Measurements from ENCODE around the gene TTLL9. TPM values are rescaled to one million over a fixed set of nuclear protein-coding genes. Genes with fewer than 3 reads are reported as not detected.

TTLL9 gene, protein sequence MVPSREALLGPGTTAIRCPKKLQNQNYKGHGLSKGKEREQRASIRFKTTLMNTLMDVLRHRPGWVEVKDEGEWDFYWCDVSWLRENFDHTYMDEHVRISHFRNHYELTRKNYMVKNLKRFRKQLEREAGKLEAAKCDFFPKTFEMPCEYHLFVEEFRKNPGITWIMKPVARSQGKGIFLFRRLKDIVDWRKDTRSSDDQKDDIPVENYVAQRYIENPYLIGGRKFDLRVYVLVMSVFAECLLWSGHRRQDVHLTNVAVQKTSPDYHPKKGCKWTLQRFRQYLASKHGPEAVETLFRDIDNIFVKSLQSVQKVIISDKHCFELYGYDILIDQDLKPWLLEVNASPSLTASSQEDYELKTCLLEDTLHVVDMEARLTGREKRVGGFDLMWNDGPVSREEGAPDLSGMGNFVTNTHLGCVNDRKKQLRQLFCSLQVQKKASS
- 0.11 and 0.26 TPM in 2 replicates for total RNA-seq

DNA sequence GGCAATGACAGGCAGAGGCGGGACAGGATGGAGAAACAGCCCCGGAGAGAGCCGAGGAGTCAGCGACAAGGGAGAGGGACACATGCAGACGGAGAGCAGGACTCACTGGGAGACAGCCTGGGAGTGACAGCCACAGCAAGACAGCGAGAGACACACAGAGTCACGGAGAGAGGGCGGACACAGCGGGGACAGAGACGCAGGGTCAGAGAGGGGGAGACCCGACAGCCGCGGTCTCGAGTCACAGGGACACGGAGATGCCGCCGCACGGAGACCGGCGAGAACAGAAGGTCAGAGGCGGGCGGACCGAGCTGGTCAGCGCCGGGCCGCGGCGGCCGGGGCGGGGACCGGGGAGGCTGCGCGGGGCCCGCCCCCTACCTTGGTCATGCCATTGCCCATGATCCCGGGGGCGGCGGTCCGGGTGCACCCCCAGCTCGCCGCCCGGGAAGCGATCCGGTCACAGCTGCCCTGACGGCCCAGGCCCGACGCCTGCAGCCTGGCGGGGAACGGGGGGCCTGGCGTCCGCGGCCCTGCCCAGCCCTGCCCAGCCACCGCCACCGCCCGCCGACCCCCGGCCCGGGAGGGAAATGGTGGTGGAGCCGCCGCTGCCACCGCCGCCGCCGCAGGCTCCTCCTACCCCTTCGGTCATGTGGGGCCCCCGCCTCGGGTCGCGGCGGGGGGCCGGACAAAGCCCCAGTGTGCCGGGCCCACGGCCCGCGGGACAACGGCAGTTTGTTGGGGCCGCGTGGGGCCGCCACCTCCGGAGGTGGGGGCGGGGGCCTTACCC, at the start of gene TTLL9, which contains the start of gene DUSP15:
TTLL9 (plus strand) TSS at position 693 of the 784 bp plus-strand sequence. CDS start 493 bp downstream, outside the sequence.
DUSP15 (minus strand) TSS at position 586 of the 784 bp plus-strand sequence; CDS start at position 396, 190 bp downstream.

DNA sequence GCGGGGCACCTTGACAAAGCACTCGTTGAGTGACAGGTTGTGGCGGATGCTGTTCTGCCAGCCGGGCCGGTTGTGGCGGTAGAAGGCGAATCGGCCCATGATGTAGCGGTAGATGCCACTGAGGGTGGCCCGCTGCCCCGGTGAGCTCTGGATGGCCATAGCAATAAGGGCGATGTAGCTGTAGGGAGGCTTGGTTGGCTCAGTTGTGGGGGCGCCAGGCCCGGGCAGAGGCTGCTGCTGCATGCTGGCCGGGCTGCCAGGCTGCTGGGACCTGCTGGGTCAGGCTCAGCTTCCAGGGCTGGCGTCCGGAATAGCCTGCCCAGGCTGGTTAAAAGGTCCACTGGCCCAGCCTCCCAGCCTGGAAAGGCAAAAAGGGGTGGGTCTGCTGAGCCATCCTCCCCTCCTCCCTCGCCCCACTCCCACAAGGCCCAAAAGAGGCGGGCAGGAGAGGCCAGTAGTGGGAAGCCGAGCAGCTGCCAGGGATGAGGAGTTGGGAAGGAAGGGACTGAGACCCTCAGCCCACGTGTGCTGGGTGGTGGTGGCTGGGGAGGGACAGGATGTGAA, 25.1 kb upstream of the TTLL9 start, which contains the start of gene FOXS1:
FOXS1 (minus strand) TSS at position 305 of the 564 bp plus-strand sequence; CDS start at position 243, 62 bp downstream.

GRCh38 chr20:31951530-31952453, 81.4 kb downstream of the TTLL9 start, which contains the start of gene PDRG1:
TSS of gene PDRG1 (minus strand) at chr20:31952046. CDS start at chr20:31951961, 85 bp downstream.

DNA sequence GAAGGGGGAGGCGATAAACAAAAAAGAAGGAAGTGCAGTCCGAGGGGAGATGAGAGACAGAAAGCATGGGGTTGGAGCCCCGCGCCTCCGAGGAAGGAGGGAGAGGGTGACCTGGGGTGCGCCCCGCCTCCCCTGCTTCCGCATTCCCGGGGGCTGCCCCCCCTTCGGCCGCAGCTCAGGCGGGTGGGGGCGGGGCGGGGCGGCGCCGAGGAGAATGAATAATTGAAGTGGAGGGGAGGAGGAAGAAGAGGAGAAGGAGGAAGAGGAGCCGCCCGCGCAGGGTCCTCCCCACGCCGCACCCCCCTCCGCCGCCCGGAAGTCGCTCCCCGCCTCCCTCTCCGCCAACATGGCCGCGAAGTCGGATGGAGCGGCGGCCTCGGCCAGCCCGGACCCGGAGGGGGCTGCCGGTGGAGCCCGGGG, 97.4 kb downstream of the TTLL9 start, which contains the start of gene XKR7:
XKR7 (plus strand) TSS at position 322 of the 420 bp plus-strand sequence; CDS start at position 347, 25 bp downstream.

Small RNA genes within 50 kb of the gene (small RNA-seq; reads per million reads assigned to genes)
- 1.1 reads per million, percentile 48 among the genes with 10 or more reads in this experiment for gene RNU1-94P

Other genes starting within 250 kb of the TTLL9 start
- not detected in 2 replicates for gene COX4I2, start 232.7 kb upstream of the TTLL9 start, total RNA-seq
- gene BCL2L1, start 147.8 kb upstream of the TTLL9 start, total RNA-seq, result 77.9 and 97.6 TPM in 2 replicates
- gene TPX2, start 131.3 kb upstream of the TTLL9 start, total RNA-seq, result 34.5 and 52.8 TPM in 2 replicates
- gene MYLK2, start 51.3 kb upstream of the TTLL9 start, total RNA-seq, result 0.11 and 0.13 TPM in 2 replicates
- gene FOXS1, start 25.0 kb upstream of the TTLL9 start, total RNA-seq, result not detected in 2 replicates
- 1.5 and 1.6 TPM in 2 replicates for gene DUSP15, start 107 bp upstream of the TTLL9 start, total RNA-seq
- 3.1 and 3.4 TPM in 2 replicates for gene PDRG1, start 81.4 kb downstream of the TTLL9 start, total RNA-seq
- gene XKR7, start 97.5 kb downstream of the TTLL9 start, total RNA-seq, result not detected in 2 replicates
- gene CCM2L, start 139.8 kb downstream of the TTLL9 start, total RNA-seq, result not detected in 2 replicates
- 0.11 TPM in 1 of 2 replicates, not detected in the other for gene HCK, start 181.6 kb downstream of the TTLL9 start, total RNA-seq
- 46.8 and 48.2 TPM in 2 replicates for gene TM9SF4, start 239.1 kb downstream of the TTLL9 start, total RNA-seq

Measured in articular chondrocyte of knee joint (primary cell).